GM12865 (cell line): ENCODE results near the gene PRM1.

Experiments used
- DNase-seq: peaks from one replicate; pipeline ENCODE4 v3.0.0; 2010; ENCODE audit warnings: low read depth
- H3K4me3 ChIP-seq: 2 replicates; pipeline ENCODE4 v1.5.1; 2011; ENCODE audit warnings: mild to moderate bottlenecking, low read depth, low read length, control low read depth
- TF ChIP-seq, protein P1 (sequence below): IDR thresholded peaks from 2 replicates; pipeline ENCODE4 v1.5.1; 2011; ENCODE audit warnings: low read length, control low read depth, low read depth, inconsistent platforms; ENCODE audit not compliant: insufficient read depth; ENCODE audit errors: missing control alignments

Gene PRM1

DNA sequence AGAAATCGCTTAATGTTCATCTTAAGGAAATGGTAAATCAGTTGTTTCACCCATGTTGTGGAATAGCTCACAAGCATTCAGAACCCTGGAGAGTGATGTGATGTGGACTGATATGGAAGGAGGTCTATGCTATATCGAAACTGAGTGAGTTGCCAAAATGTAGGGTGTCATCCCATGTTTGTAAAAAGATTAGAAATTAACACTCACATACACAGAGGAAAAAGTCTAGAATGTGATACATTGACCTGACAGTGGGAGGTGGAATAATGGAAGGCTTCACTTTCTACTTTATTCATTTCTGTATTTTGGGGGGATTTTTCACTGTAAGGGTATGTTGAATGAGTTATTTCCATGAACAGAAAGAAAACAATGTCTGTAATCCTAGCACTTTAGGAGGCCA is 4.7 kb upstream of the PRM1 start:
- TF ChIP-seq, protein P1, sequence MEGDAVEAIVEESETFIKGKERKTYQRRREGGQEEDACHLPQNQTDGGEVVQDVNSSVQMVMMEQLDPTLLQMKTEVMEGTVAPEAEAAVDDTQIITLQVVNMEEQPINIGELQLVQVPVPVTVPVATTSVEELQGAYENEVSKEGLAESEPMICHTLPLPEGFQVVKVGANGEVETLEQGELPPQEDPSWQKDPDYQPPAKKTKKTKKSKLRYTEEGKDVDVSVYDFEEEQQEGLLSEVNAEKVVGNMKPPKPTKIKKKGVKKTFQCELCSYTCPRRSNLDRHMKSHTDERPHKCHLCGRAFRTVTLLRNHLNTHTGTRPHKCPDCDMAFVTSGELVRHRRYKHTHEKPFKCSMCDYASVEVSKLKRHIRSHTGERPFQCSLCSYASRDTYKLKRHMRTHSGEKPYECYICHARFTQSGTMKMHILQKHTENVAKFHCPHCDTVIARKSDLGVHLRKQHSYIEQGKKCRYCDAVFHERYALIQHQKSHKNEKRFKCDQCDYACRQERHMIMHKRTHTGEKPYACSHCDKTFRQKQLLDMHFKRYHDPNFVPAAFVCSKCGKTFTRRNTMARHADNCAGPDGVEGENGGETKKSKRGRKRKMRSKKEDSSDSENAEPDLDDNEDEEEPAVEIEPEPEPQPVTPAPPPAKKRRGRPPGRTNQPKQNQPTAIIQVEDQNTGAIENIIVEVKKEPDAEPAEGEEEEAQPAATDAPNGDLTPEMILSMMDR = no peak
- no peak for DNase-seq
- no peak overlapping the region for H3K4me3 ChIP-seq

DNA sequence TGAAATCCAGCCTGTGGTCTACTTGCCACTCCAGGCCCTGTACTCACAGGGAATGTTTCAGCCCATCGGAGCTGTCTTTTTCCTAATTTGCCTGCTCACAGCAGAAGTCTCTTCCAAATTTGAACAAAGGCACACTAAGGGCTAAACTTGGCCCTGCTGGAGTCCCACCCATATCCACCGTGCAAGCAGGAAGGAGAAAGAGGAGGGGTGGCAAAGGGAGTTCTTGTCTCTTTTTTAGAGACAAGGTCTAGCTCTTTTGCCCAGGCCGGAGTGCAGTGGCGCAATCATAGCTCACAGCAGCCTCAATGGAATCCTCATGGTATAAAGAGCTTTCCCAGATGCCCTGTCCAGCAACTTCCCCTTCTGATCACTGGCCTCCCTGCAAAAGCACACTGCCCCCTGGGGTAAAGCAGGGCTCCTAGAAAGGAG is 2.7 kb upstream of the PRM1 start:
- H3K4me3 ChIP-seq = no peak overlapping the region
- no peak for DNase-seq
- TF ChIP-seq, protein P1 = no peak

DNA sequence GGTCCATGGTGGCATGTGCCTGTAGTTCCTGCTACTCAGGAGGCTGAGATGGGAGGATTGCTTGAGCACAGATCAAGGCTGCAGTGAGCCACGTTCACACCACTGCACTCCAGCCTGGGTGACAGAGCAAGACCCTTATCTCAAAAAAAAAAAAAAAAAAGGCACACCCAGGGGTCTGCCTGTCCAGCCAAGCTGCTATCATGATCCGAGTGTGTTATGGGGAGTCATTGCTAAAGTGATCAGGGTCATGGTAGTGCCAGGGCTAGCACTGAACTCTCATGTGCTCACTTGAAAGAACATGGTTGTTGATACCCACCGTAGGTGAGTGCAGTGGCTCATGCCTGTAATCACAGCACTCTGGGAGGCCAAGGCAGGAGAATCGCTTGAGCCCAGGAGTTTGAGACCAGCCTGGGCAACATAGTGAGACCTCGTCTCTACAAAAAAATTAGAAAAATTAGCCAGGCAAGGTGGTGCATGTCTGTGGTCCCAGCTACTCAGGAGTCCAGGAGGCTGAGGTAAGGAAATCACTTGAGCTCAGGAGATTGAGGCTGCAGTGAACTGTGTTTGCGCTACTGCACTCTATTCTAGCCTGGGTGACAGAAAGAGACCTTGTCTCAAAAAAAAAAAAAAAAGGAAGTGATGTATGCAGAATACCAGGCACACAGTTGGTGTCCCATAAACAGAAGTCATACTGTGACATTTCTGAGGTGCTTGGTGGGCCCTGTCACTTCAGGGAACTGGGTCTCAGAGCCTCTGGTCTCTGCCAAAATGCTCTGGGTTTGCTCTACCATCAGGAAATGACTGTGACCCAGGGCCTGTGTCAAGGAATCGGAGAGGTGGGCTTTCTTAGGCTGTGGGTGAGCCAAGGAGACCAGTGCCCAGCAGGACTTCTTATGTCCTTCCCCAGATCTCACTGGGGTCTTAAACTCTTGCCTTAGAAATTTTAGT is 2.2 kb downstream of the PRM1 start:
- no peak overlapping the region for H3K4me3 ChIP-seq
- TF ChIP-seq, protein P1 = no peak
- DNase-seq = no peak

DNA sequence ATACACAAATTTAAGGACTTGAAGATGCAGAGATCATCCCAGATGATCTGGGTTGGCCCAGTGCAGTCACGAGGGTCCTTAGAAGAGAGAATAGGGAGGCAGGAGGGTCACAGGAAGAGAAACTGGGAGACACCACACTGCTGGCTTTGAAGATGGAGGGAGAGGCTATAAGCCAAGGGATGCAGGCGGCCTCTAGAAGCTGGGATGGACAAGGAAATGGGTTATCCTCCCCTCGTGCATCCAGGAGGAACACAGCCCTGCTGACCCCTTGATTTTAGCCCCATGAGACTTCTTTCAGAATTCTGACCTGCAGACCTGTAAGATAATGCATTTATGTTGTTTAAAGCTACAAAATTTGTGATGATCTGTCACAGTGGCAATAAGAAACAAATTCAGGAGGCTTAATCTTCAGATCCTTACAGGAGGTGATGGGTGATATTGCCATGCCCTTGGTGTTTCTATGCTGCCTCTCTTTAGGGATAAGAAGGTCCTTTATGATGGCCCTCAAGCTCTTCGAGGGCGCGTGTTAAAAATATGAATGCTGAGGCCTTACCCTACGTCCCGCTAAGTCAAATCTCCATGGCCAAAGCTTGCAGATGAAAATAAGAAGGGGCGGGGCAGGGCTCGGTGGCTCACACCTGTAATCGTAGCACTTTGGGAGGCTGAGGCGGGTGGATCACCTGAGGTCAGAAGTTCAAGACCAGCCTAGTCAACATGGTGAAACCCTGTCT is 3.4 kb downstream of the PRM1 start:
- no peak overlapping the region for H3K4me3 ChIP-seq
- no peak for DNase-seq
- TF ChIP-seq, protein P1 = no peak

DNA sequence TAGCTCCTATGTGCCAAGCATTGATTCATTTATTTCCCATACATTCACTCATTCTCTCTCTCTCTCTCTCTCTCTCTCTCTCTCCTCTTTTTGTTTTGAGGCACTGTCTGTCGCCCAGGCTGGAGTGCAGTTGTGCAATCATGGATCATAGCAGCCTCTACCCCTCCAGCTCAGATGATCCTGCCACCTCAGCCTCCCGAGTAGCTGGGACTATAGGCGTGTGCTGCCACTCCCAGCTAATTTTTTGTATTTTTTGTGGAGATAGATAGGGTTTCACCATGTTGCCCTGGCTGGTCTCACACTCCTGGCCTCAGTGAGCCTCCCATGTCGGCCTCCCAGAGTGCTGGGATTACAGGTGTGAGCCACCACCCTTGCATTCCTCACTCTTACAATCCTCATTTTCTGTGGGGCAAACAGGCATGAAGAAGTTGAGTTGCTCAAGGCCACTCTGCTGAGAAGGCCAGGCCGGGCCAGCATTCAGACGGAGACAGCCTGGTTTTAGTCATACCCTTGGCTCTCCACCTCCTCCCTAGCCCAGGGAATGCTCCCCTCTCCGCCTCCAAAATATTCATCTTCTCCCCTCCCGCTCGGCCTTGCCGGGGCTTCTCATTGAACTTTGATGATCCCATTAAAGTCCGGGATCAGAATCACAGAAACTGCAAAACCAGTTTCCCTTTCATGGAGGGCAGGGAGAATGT is 4.1 kb downstream of the PRM1 start:
- H3K4me3 ChIP-seq = no peak overlapping the region
- TF ChIP-seq, protein P1 = no peak

DNA sequence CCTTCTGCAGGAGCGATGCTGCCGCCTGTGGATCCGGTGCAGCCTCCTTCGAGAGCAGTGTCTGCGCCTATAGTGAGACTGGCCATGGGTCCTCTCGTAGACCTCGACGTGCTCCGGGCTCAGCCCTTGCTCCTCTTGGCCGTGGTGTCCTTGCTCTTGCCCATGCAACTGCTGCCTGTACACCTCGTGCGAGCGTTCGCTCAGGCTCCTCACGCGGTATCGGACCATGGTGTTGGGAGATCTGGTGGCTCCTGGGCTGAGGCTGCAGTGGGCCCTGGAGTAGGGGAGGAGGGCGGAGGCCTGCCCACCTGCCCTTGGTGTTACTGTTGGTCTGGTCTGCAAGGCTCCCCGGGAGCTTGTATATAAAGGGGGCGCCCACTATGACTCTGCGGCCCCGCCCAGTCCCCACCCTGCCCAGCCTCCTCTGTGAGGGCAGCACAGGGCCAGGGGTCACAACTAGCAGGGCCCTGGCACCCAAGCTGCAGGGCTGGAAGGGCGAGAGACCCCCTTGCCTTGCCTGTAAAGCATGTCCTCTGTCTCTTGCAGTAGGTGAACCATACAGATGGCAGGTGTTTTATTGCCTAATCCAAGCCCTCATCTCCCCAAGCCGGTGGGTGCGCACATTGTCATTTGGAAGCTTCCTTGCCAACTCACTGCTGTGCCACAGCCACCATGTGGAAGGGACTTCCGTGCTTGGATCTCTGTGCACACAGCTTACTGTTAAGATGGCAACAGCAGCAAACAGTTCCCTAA is 4.8 kb downstream of the PRM1 start, which contains the start of gene PRM2:
PRM2 (minus strand) TSS at position 338 of the 753 bp plus-strand sequence; CDS start at position 228, 110 bp downstream.
- no peak for DNase-seq
- TF ChIP-seq, protein P1 = no peak
- no peak within 1 kb of the TSS for H3K4me3 ChIP-seq

More for the DNA sequence above, 4.1 kb downstream of the PRM1 start:
- no peak for DNase-seq
